ENCODE measurements around the gene USP43. TPM values are rescaled to one million over a fixed set of nuclear protein-coding genes. Genes with fewer than 3 reads are reported as not detected.

The USP43 gene
- polyA plus RNA-seq, 1 donor from 2014 or later, result 0.53 TPM

DNA sequence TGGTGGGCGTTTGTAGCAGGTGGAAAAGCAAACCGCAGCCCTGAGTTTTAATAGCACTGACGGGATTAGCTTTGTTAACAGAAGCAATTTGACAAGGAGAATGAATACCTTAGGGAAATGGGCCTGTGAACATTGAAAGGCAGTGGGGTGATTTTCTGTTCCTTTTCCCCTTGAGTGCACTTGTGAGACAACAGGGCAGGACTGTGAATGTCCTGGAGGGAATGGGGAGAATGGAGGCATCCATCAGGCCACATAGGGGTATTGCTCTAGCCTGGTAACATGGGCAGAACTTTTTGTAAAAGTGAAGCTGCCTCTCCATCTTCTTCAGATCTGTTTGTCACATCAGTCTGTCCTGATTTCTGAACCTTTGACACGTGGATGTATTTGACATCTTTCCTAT, 26.2 kb downstream of the USP43 start:
- no peaks in the 10 kb centered on the region for H3K9me3 ChIP-seq (ENCODE audit: low read length)
- H3K9ac ChIP-seq (ENCODE audit: low read length), result no peak overlapping the region
- H2AFZ ChIP-seq (ENCODE audit: low read depth, low read length), result no peak overlapping the region
- no peaks in the 10 kb centered on the region for H3F3A ChIP-seq (ENCODE audit: insufficient read depth, low read length, poor library complexity, severe bottlenecking)
- H4K20me1 ChIP-seq (ENCODE audit: insufficient read depth), result no peaks in the 10 kb centered on the region
- no peaks in the 10 kb centered on the region for H3K27me3 ChIP-seq (ENCODE audit: insufficient read depth, low read depth, low read length)
- H3K9me2 ChIP-seq (ENCODE audit: insufficient read depth, low read length), result no peaks in the 10 kb centered on the region
- no peak for TF ChIP-seq EP300 (conservative IDR thresholded peaks at IDR 0.05; ENCODE audit: poor library complexity, severe bottlenecking)
- TF ChIP-seq, protein P1, sequence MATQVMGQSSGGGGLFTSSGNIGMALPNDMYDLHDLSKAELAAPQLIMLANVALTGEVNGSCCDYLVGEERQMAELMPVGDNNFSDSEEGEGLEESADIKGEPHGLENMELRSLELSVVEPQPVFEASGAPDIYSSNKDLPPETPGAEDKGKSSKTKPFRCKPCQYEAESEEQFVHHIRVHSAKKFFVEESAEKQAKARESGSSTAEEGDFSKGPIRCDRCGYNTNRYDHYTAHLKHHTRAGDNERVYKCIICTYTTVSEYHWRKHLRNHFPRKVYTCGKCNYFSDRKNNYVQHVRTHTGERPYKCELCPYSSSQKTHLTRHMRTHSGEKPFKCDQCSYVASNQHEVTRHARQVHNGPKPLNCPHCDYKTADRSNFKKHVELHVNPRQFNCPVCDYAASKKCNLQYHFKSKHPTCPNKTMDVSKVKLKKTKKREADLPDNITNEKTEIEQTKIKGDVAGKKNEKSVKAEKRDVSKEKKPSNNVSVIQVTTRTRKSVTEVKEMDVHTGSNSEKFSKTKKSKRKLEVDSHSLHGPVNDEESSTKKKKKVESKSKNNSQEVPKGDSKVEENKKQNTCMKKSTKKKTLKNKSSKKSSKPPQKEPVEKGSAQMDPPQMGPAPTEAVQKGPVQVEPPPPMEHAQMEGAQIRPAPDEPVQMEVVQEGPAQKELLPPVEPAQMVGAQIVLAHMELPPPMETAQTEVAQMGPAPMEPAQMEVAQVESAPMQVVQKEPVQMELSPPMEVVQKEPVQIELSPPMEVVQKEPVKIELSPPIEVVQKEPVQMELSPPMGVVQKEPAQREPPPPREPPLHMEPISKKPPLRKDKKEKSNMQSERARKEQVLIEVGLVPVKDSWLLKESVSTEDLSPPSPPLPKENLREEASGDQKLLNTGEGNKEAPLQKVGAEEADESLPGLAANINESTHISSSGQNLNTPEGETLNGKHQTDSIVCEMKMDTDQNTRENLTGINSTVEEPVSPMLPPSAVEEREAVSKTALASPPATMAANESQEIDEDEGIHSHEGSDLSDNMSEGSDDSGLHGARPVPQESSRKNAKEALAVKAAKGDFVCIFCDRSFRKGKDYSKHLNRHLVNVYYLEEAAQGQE (IDR thresholded peaks at IDR 0.05; ENCODE audit: borderline replicate concordance), result no peak
- TF ChIP-seq SMC3 (conservative IDR thresholded peaks at IDR 0.05; ENCODE audit: poor library complexity), result no peak
- no peak for TF ChIP-seq POLR2AphosphoS5 (IDR thresholded peaks at IDR 0.05)
- no peak for TF ChIP-seq MXI1 (conservative IDR thresholded peaks at IDR 0.05; ENCODE audit: poor library complexity, severe bottlenecking)
- TF ChIP-seq, protein P2, sequence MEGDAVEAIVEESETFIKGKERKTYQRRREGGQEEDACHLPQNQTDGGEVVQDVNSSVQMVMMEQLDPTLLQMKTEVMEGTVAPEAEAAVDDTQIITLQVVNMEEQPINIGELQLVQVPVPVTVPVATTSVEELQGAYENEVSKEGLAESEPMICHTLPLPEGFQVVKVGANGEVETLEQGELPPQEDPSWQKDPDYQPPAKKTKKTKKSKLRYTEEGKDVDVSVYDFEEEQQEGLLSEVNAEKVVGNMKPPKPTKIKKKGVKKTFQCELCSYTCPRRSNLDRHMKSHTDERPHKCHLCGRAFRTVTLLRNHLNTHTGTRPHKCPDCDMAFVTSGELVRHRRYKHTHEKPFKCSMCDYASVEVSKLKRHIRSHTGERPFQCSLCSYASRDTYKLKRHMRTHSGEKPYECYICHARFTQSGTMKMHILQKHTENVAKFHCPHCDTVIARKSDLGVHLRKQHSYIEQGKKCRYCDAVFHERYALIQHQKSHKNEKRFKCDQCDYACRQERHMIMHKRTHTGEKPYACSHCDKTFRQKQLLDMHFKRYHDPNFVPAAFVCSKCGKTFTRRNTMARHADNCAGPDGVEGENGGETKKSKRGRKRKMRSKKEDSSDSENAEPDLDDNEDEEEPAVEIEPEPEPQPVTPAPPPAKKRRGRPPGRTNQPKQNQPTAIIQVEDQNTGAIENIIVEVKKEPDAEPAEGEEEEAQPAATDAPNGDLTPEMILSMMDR (IDR thresholded peaks at IDR 0.05; ENCODE audit: poor library complexity, severe bottlenecking), result no peak
- TF ChIP-seq EZH2 (IDR thresholded peaks at IDR 0.05; ENCODE audit: borderline replicate concordance, insufficient read depth, low read length, poor library complexity, severe bottlenecking), result no peak
- TF ChIP-seq TAF1 (IDR thresholded peaks at IDR 0.05; ENCODE audit: low read depth), result no peak
- TF ChIP-seq RAD21 (conservative IDR thresholded peaks at IDR 0.05), result no peak
- no peak overlapping the region for H3K27ac ChIP-seq (ENCODE audit: low read length)
- no peaks in the 10 kb centered on the region for H3K36me3 ChIP-seq (ENCODE audit: insufficient read depth, low read length)
- no peak overlapping the region for H3K4me3 ChIP-seq (ENCODE audit: low read length)
- H3K79me2 ChIP-seq (replicated peaks; ENCODE audit: insufficient read depth, low read length), result no peaks in the 10 kb centered on the region
- H3K4me2 ChIP-seq (ENCODE audit: low read length), result no peak overlapping the region

DNA sequence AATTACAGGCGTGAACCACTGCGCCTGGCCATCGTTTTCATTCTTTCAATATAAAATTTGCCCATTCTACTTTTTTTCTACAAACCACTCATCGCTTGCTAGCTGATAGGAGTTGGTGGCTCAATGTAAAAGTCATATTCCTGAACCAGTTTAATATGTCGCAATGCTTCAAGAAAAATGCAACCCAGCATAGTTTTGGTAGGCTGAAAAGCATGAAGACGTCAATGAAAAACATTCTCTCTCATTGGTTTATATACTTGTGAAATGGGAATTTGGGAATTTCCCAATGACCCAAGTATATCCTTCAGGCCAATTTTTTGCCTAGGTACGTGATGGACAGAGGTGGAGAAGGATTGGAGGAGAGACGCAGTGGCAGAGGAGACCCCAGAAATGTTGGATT, 26.9 kb downstream of the USP43 start:
- Histone ChIP-seq H2AFZ (ENCODE audit: low read depth, low read length) (no peak overlapping the region), H3K79me2 (replicated peaks; ENCODE audit: insufficient read depth, low read length) (no peaks in the 10 kb centered on the region), H3K27ac (ENCODE audit: low read length) (no peak overlapping the region), H3F3A (ENCODE audit: insufficient read depth, low read length, poor library complexity, severe bottlenecking) (no peaks in the 10 kb centered on the region), H3K36me3 (ENCODE audit: insufficient read depth, low read length) (no peaks in the 10 kb centered on the region), H3K9me3 (ENCODE audit: low read length) (no peaks in the 10 kb centered on the region), H3K4me2 (ENCODE audit: low read length) (no peak overlapping the region), H3K9ac (ENCODE audit: low read length) (no peak overlapping the region), H3K27me3 (ENCODE audit: insufficient read depth, low read depth, low read length) (no peaks in the 10 kb centered on the region), H3K9me2 (ENCODE audit: insufficient read depth, low read length) (no peaks in the 10 kb centered on the region), H3K4me3 (ENCODE audit: low read length) (no peak overlapping the region), H4K20me1 (ENCODE audit: insufficient read depth) (no peaks in the 10 kb centered on the region)
- TF ChIP-seq RAD21 (conservative IDR thresholded peaks at IDR 0.05), result no peak
- no peak for TF ChIP-seq TAF1 (IDR thresholded peaks at IDR 0.05; ENCODE audit: low read depth)
- no peak for TF ChIP-seq MXI1 (conservative IDR thresholded peaks at IDR 0.05; ENCODE audit: poor library complexity, severe bottlenecking)
- no peak for TF ChIP-seq EP300 (conservative IDR thresholded peaks at IDR 0.05; ENCODE audit: poor library complexity, severe bottlenecking)
- no peak for TF ChIP-seq SMC3 (conservative IDR thresholded peaks at IDR 0.05; ENCODE audit: poor library complexity)
- TF ChIP-seq, protein P2 (IDR thresholded peaks at IDR 0.05; ENCODE audit: poor library complexity, severe bottlenecking), result no peak
- TF ChIP-seq, protein P1 (IDR thresholded peaks at IDR 0.05; ENCODE audit: borderline replicate concordance), result no peak
- TF ChIP-seq POLR2AphosphoS5 (IDR thresholded peaks at IDR 0.05), result no peak
- TF ChIP-seq EZH2 (IDR thresholded peaks at IDR 0.05; ENCODE audit: borderline replicate concordance, insufficient read depth, low read length, poor library complexity, severe bottlenecking), result no peak
